Activated CD8-positive, alpha-beta memory T cell treated with anti-CD3 and anti-CD28 coated beads, Interleukin-2, amount 10 ng/mL, durations not matched to agents 7 days and 5 days (primary cell): Measurements from ENCODE around the gene EID3. TPM values are rescaled to one million over a fixed set of nuclear protein-coding genes. Genes with fewer than 3 reads are reported as not detected.
A peak's percentile ranks its signal among the peaks of the same experiment; 100 is the strongest.

Experiments
- ATAC-seq: fragments of 150-1000 bp; cut with Tn5 transposase; one replicate; pipeline ENCODE4 v1.10.0; 2021; ENCODE audit warnings: moderate library complexity
- CTCF ChIA-PET: fragments of 350-600 bp; sonication (Branson Sonifier 250); formaldehyde crosslinking; loops from one replicate; lab custom pipeline; 2021; ENCODE audit warnings: antibody characterized with exemption; lab: Charles Lee
- DNase-seq: peaks from one replicate; pipeline ENCODE4 v3.0.0-alpha.2; 2020
- H3K27ac Mint-ChIP-seq: one replicate; pipeline ENCODE4 v1.8.0; 2021; ENCODE audit warnings: mild to moderate bottlenecking, mixed read lengths
- H3K27me3 Mint-ChIP-seq: one replicate; pipeline ENCODE4 v1.8.0; 2021; ENCODE audit warnings: mixed read lengths
- H3K36me3 Mint-ChIP-seq: one replicate; pipeline ENCODE4 v1.8.0; 2021; ENCODE audit warnings: mild to moderate bottlenecking, mixed read lengths
- H3K4me1 Mint-ChIP-seq: one replicate; pipeline ENCODE4 v1.8.0; 2021; ENCODE audit warnings: mixed read lengths
- H3K4me3 Mint-ChIP-seq: one replicate; pipeline ENCODE4 v1.8.0; 2021; ENCODE audit warnings: mild to moderate bottlenecking, moderate library complexity, mixed read lengths
- H3K9me3 Mint-ChIP-seq: one replicate; pipeline ENCODE4 v1.8.0; 2022; ENCODE audit warnings: low read depth, mixed read lengths
- total RNA-seq, 2 experiments: library from RNA; stranded (reverse); gene quantifications; one replicate each; pipeline ENCODE4 v1.2.3, GENCODE V29; 2021

Gene EID3
- total RNA-seq, 2 experiments from 2014 or later: 6.9 to 7.1 TPM

- H3K27ac Mint-ChIP-seq: no peak overlapping the region
- no peaks in the 10 kb centered on the region for H3K4me1 Mint-ChIP-seq
- no peak for DNase-seq
- H3K4me3 Mint-ChIP-seq: no peak overlapping the region
- H3K27me3 Mint-ChIP-seq: no peaks in the 10 kb centered on the region
- no peak for ATAC-seq
- no peaks in the 10 kb centered on the region for H3K9me3 Mint-ChIP-seq
- CTCF ChIA-PET: interaction anchor here (1.2 kb wide), 1 partner anchor 51 kb away, joined by 4 read pairs; no protein-coding TSS in a partner anchor
- peaks cover 44% of the 10 kb centered on the region for H3K36me3 Mint-ChIP-seq
Observed at GRCh38 chr12:104337030-104337558, 33.6 kb downstream of the EID3 start.

- ATAC-seq (no peak), DNase-seq (no peak)
- Mint-ChIP-seq H3K36me3 (peaks cover 46% of the 10 kb centered on the region), H3K9me3 (no peaks in the 10 kb centered on the region), H3K27ac (no peak overlapping the region), H3K4me1 (no peaks in the 10 kb centered on the region), H3K4me3 (no peak overlapping the region), H3K27me3 (no peaks in the 10 kb centered on the region)
- CTCF ChIA-PET: interaction anchor here (1.0 to 2.5 kb wide), 4 partner anchors 14 to 134 kb away, joined by 3 to 7 read pairs (median 3); no protein-coding TSS in a partner anchor
Observed at GRCh38 chr12:104339663-104340062, 36.1 kb downstream of the EID3 start.

GRCh38 chr12:104340177-104340576, 36.6 kb downstream of the EID3 start:
- Mint-ChIP-seq H3K27me3 (no peaks in the 10 kb centered on the region), H3K9me3 (no peaks in the 10 kb centered on the region), H3K4me1 (no peaks in the 10 kb centered on the region), H3K4me3 (no peak overlapping the region), H3K27ac (no peak overlapping the region), H3K36me3 (peaks cover 43% of the 10 kb centered on the region)
- ATAC-seq: no peak
- DNase-seq: no peak
- CTCF ChIA-PET: interaction anchor here (2.5 kb wide), 1 partner anchor 42 kb away, joined by 7 read pairs; no protein-coding TSS in a partner anchor

GRCh38 chr12:104340925-104341611, 37.5 kb downstream of the EID3 start:
- Mint-ChIP-seq H3K36me3 (peaks cover 44% of the 10 kb centered on the region), H3K4me1 (no peaks in the 10 kb centered on the region)
- no peak for ATAC-seq

GRCh38 chr12:104342147-104342546, 38.6 kb downstream of the EID3 start:
- CTCF ChIA-PET: interaction anchor here (0.8 kb wide), 1 partner anchor 74 kb away, joined by 3 read pairs; no protein-coding TSS in a partner anchor
- no peak overlapping the region for H3K27ac Mint-ChIP-seq
- H3K9me3 Mint-ChIP-seq: no peaks in the 10 kb centered on the region
- peaks cover 40% of the 10 kb centered on the region for H3K36me3 Mint-ChIP-seq
- no peaks in the 10 kb centered on the region for H3K27me3 Mint-ChIP-seq
- ATAC-seq (no peak), DNase-seq (no peak)
- H3K4me3 Mint-ChIP-seq: no peak overlapping the region
- H3K4me1 Mint-ChIP-seq: no peaks in the 10 kb centered on the region

More at GRCh38 chr12:104340925-104341611, 37.5 kb downstream of the EID3 start:
- Mint-ChIP-seq H3K4me3 (no peak overlapping the region), H3K9me3 (no peaks in the 10 kb centered on the region), H3K27ac (no peak overlapping the region), H3K27me3 (no peaks in the 10 kb centered on the region)
- no peak for DNase-seq
- CTCF ChIA-PET: interaction anchor here (2.5 kb wide), 1 partner anchor 41 kb away, joined by 7 read pairs; no protein-coding TSS in a partner anchor

- Mint-ChIP-seq H3K9me3 (no peaks in the 10 kb centered on the region), H3K27ac (no peak overlapping the region), H3K36me3 (peaks cover 42% of the 10 kb centered on the region), H3K4me3 (no peak overlapping the region), H3K4me1 (no peaks in the 10 kb centered on the region), H3K27me3 (no peaks in the 10 kb centered on the region)
- CTCF ChIA-PET: interaction anchor here (0.8 kb wide), 1 partner anchor 74 kb away, joined by 3 read pairs; no protein-coding TSS in a partner anchor
- no peak for DNase-seq
- ATAC-seq: no peak
Observed at GRCh38 chr12:104342635-104343249, 39.2 kb downstream of the EID3 start.

- Mint-ChIP-seq H3K27me3 (no peaks in the 10 kb centered on the region), H3K27ac (no peak overlapping the region), H3K9me3 (no peaks in the 10 kb centered on the region), H3K4me1 (no peaks in the 10 kb centered on the region), H3K36me3 (peaks cover 45% of the 10 kb centered on the region), H3K4me3 (no peak overlapping the region)
- DNase-seq (no peak), ATAC-seq (no peak)
- CTCF ChIA-PET: interaction anchor here (1.3 kb wide), 1 partner anchor 12 kb away, joined by 3 read pairs; no protein-coding TSS in a partner anchor
Observed at GRCh38 chr12:104344682-104345081, 41.1 kb downstream of the EID3 start.

- Mint-ChIP-seq H3K27ac (no peak overlapping the region), H3K4me1 (no peaks in the 10 kb centered on the region), H3K9me3 (no peaks in the 10 kb centered on the region), H3K4me3 (no peak overlapping the region), H3K36me3 (peaks cover 38% of the 10 kb centered on the region), H3K27me3 (no peaks in the 10 kb centered on the region)
- ATAC-seq (no peak), DNase-seq (no peak)
- CTCF ChIA-PET: no interaction called here
Observed at GRCh38 chr12:104345234-104346066, 41.9 kb downstream of the EID3 start.

GRCh38 chr12:104347374-104348075, 44.0 kb downstream of the EID3 start:
- Mint-ChIP-seq H3K4me3 (no peak overlapping the region), H3K4me1 (no peaks in the 10 kb centered on the region), H3K36me3 (peaks cover 29% of the 10 kb centered on the region), H3K9me3 (no peaks in the 10 kb centered on the region), H3K27ac (no peak overlapping the region), H3K27me3 (no peaks in the 10 kb centered on the region)
- ATAC-seq: no peak
- CTCF ChIA-PET: interaction anchor here (0.9 kb wide), 1 partner anchor 34 kb away, joined by 3 read pairs; no protein-coding TSS in a partner anchor
- no peak for DNase-seq

- peak; percentile 26 for DNase-seq
- ATAC-seq: no peak
- H3K4me1 Mint-ChIP-seq: no peaks in the 10 kb centered on the region
- no peak overlapping the region for H3K27ac Mint-ChIP-seq
- H3K4me3 Mint-ChIP-seq: no peak overlapping the region
- H3K36me3 Mint-ChIP-seq: peaks cover 25% of the 10 kb centered on the region
- H3K9me3 Mint-ChIP-seq: no peaks in the 10 kb centered on the region
- no peaks in the 10 kb centered on the region for H3K27me3 Mint-ChIP-seq
- CTCF ChIA-PET: interaction anchor here (0.9 kb wide), 1 partner anchor 33 kb away, joined by 3 read pairs; no protein-coding TSS in a partner anchor
Observed at GRCh38 chr12:104348283-104348993, 44.9 kb downstream of the EID3 start.

GRCh38 chr12:104348994-104349494, 45.5 kb downstream of the EID3 start:
- CTCF ChIA-PET: no interaction called here
- ATAC-seq (no peak), DNase-seq (no peak)
- Mint-ChIP-seq H3K36me3 (peaks cover 24% of the 10 kb centered on the region), H3K27ac (no peak overlapping the region), H3K27me3 (no peaks in the 10 kb centered on the region), H3K4me1 (no peaks in the 10 kb centered on the region), H3K4me3 (no peak overlapping the region), H3K9me3 (no peaks in the 10 kb centered on the region)
